Testis (tissue), 2 donors: ENCODE measurements around the gene PITPNC1.

Experiments used
- CTCF ChIP-seq, 3 experiments: fragments of 450-650 bp in 2 of 3; fragments of 200-600 bp in 1 of 3; sonication (generic) in 1 of 3; IDR thresholded peaks; one replicate each; pipeline ENCODE4 v1.5.1; 2016 to 2019; ENCODE audit warnings: antibody characterized with exemption in 3 of 3, mild to moderate bottlenecking in 2 of 3, moderate library complexity in 1 of 3
- POLR2A ChIP-seq: fragments of 450-650 bp; IDR thresholded peaks from one replicate; pipeline ENCODE4 v1.6.1; 2017; ENCODE audit warnings: antibody characterized with exemption, mild to moderate bottlenecking, moderate library complexity

- TF ChIP-seq CTCF (IDR thresholded peaks at IDR 0.05): no peak
- no peak for TF ChIP-seq POLR2A
Measured at GRCh38 chr17:67415291-67415690, 38.2 kb downstream of the PITPNC1 start.
